Adrenal gland (tissue), 12 donors: ENCODE measurements around the gene PPFIA2. TPM values are rescaled to one million over a fixed set of nuclear protein-coding genes. Genes with fewer than 3 reads are reported as not detected.

Source experiments
- DNase-seq, 7 donors: peaks; one replicate each; pipeline ENCODE4 v3.0.0-alpha.2; 2019 to 2020
- H3K27ac ChIP-seq, 5 donors: fragments of 200-600 bp; sonication (generic) in 4 of 5; 1 replicate in 3 of 5; 2 replicates in 2 of 5; pipeline versions ENCODE4 v1.5.1 to v1.8.0; 2016 to 2020; ENCODE audit warnings: mild to moderate bottlenecking in 1 of 5
- H3K27me3 ChIP-seq: fragments of 200-600 bp; 2 replicates; pipeline ENCODE4 v1.8.0; 2021
- H3K36me3 ChIP-seq, 2 donors: fragments of 200-600 bp; replicated peaks in 1 of 2; 1 replicate in 1 of 2; 2 replicates in 1 of 2; pipeline versions ENCODE4 v1.5.1 to v1.8.0; 2018 to 2022
- H3K4me1 ChIP-seq, 2 donors: fragments of 200-600 bp; replicated peaks in 1 of 2; 1 replicate in 1 of 2; 2 replicates in 1 of 2; pipeline versions ENCODE4 v1.5.1 to v1.8.0; 2018 to 2021
- H3K4me3 ChIP-seq, 4 donors: fragments of 200-600 bp; sonication (generic) in 3 of 4; one replicate each; pipeline ENCODE4 v1.5.1; 2016 to 2018
- H3K9me3 ChIP-seq, 3 donors: fragments of 200-600 bp; sonication (generic) in 1 of 3; replicated peaks in 1 of 3; 1 replicate in 2 of 3; 2 replicates in 1 of 3; pipeline versions ENCODE4 v1.5.1 to v1.8.0; 2016 to 2021
- CTCF ChIP-seq, 6 experiments: fragments of 450-650 bp in 4 of 6; fragments of 200-600 bp in 2 of 6; sonication (generic) in 1 of 6; IDR thresholded peaks; 1 replicate in 5 of 6; 2 replicates in 1 of 6; pipeline versions ENCODE4 v1.5.1 to v1.8.0; 2016 to 2021; ENCODE audit warnings: antibody characterized with exemption in 6 of 6, mild to moderate bottlenecking in 2 of 6, moderate library complexity in 1 of 6
- POLR2A ChIP-seq, 2 donors: fragments of 450-650 bp; IDR thresholded peaks; one replicate each; pipeline ENCODE4 v1.6.1; 2017; ENCODE audit warnings: antibody characterized with exemption in 2 of 2, mild to moderate bottlenecking in 2 of 2, moderate library complexity in 1 of 2
- WGBS, 4 donors: extraction: QIAGEN DNeasy Blood & Tissue Kit in 2 of 4; methylation state at CpG; one replicate each; pipeline versions ENCODE4 v1.1.5 to v1.1.7; 2013 to 2017; 5-methylcytosine and 5-hydroxymethylcytosine counted together
- intact Hi-C, 2 donors: fragments of 100-400 bp; cut with DNase I; formaldehyde crosslinking; loops; one replicate each; pipeline versions ENCODE4 v1.14.1 to v1.15.0; 2022 to 2023
- polyA plus RNA-seq, 3 donors: library from polyadenylated mRNA; stranded (reverse); fragments of 200-250 nt in 2 of 3; fragments of 350-450 nt in 1 of 3; fragmentation: Illumina TruSeq in 1 of 3; extraction: RNeasy Lipid Tissue Mini Kit (QIAGEN cat#74804) in 1 of 3; gene quantifications; one replicate each; pipeline ENCODE4 v1.2.3, GENCODE V29; 2013 to 2014
- total RNA-seq, 9 donors: library from RNA; depleted of rRNA in 4 of 9; stranded (reverse); fragments of >200 nt in 4 of 9; fragments of 120-200 nt in 1 of 9; fragmentation: NEBNext Ultra II Directional in 1 of 9; extraction: Animal tissue kit (Norgen Biotek cat#: 25700) in 1 of 9; gene quantifications; one replicate each; pipeline versions ENCODE4 v1.1.0 to v1.2.4, GENCODE V29; 2013 to 2023
- donor health status: healthy with polysubstance abuse.
- donor health status: Bipolar disorder and iron deficiency.
- donor health status: DM: yes; HTN: yes; CAD: no.
- donor health status: DM: no; HTN: no; CAD: no.
- donor health status: DM: no; HTN: no; CAD: no.
- donor health status: DM: yes; HTN: yes; CAD: no.

The PPFIA2 gene
- total and polyA plus RNA-seq, 12 donors: 0.35 to 16.4 (median 2.4) TPM

GRCh38 chr12:81386101-81386500 lies 373.0 kb downstream of the PPFIA2 start:
- WGBS, 4 donors: 83 to 100% (median 95%) methylated on average over 1 of the region's 1 CpG
- no peaks in the 10 kb centered on the region for H3K36me3 ChIP-seq
- no peaks in the 10 kb centered on the region for H3K9me3 ChIP-seq
- DNase-seq: no peak
- H3K27ac ChIP-seq: no peak overlapping the region
- intact Hi-C loops: no loop called here
- no peaks in the 10 kb centered on the region for H3K4me1 ChIP-seq
- no peak for TF ChIP-seq POLR2A (IDR thresholded peaks at IDR 0.05)
- TF ChIP-seq CTCF (IDR thresholded peaks at IDR 0.05): no peak
- no peaks in the 10 kb centered on the region for H3K27me3 ChIP-seq
- H3K4me3 ChIP-seq: no peak overlapping the region

GRCh38 chr12:81381951-81382350 lies 377.2 kb downstream of the PPFIA2 start:
- Histone ChIP-seq H3K9me3 (no peaks in the 10 kb centered on the region), H3K27me3 (no peaks in the 10 kb centered on the region), H3K4me1 (no peaks in the 10 kb centered on the region), H3K4me3 (no peak overlapping the region), H3K27ac (no peak overlapping the region), H3K36me3 (no peaks in the 10 kb centered on the region)
- no peak for DNase-seq
- 78 to 88% (median 86%) methylated on average over 1 of the region's 1 CpG for WGBS, 4 donors
- intact Hi-C loops: no loop called here
- no peak for TF ChIP-seq POLR2A (IDR thresholded peaks at IDR 0.05)
- no peak for TF ChIP-seq CTCF (IDR thresholded peaks at IDR 0.05)

- no peaks in the 10 kb centered on the region for H3K4me1 ChIP-seq
- 68 to 78% (median 71%) methylated on average over 4 of the region's 4 CpGs for WGBS, 4 donors
- H3K4me3 ChIP-seq: no peak overlapping the region
- TF ChIP-seq POLR2A (IDR thresholded peaks at IDR 0.05) (no peak), CTCF (IDR thresholded peaks at IDR 0.05) (no peak)
- intact Hi-C loops: no loop called here
- H3K36me3 ChIP-seq: no peaks in the 10 kb centered on the region
- no peaks in the 10 kb centered on the region for H3K27me3 ChIP-seq
- no peaks in the 10 kb centered on the region for H3K9me3 ChIP-seq
- DNase-seq: no peak
- no peak overlapping the region for H3K27ac ChIP-seq
These were observed 380.4 kb downstream of the PPFIA2 start for GRCh38 chr12:81378601-81379285.

GRCh38 chr12:81377771-81378170 lies 381.4 kb downstream of the PPFIA2 start:
- WGBS, 4 donors: 79 to 87% (median 85%) methylated on average over 4 of the region's 4 CpGs
- intact Hi-C loops: no loop called here

More at GRCh38 chr12:81377771-81378170, 381.4 kb downstream of the PPFIA2 start:
- TF ChIP-seq CTCF (IDR thresholded peaks at IDR 0.05) (no peak), POLR2A (IDR thresholded peaks at IDR 0.05) (no peak)
- no peak for DNase-seq
- Histone ChIP-seq H3K36me3 (no peaks in the 10 kb centered on the region), H3K9me3 (no peaks in the 10 kb centered on the region), H3K27ac (no peak overlapping the region), H3K4me1 (peaks cover 0 to under 1% of the 10 kb centered on the region in 2 donors), H3K27me3 (no peaks in the 10 kb centered on the region), H3K4me3 (no peak overlapping the region)
